GM23338 (cell line): ENCODE measurements around the gene TNNI2. TPM values are rescaled to one million over a fixed set of nuclear protein-coding genes. Genes with fewer than 3 reads are reported as not detected.

Experiments
- ATAC-seq: fragments of 200-7000 bp; cut with Tn5 transposase; 3 replicates; pipeline ENCODE4 v1.9.1; 2020
- DNase-seq: peaks from one replicate; pipeline ENCODE4 v3.0.0-alpha.2; 2015; ENCODE audit warnings: low spot score
- H2AFZ ChIP-seq: fragments of 200-600 bp; sonication (generic); 2 replicates; pipeline ENCODE4 v1.8.0; 2016; ENCODE audit warnings: antibody characterized with exemption, mild to moderate bottlenecking, moderate library complexity
- H3F3A ChIP-seq: fragments of 200-600 bp; sonication (generic); replicated peaks from 2 replicates; pipeline ENCODE4 v1.8.0; 2017; ENCODE audit warnings: antibody characterized with exemption, mixed run types, low read depth
- H3K27ac ChIP-seq: fragments of 200-600 bp; sonication (generic); 2 replicates; pipeline ENCODE4 v1.6.1; 2016; ENCODE audit warnings: low read depth
- H3K27me3 ChIP-seq: fragments of 200-600 bp; sonication (generic); 2 replicates; pipeline ENCODE4 v1.8.0; 2016; ENCODE audit warnings: mild to moderate bottlenecking, mixed run types, moderate library complexity; ENCODE audit not compliant: insufficient read depth
- H3K36me3 ChIP-seq: fragments of 200-600 bp; sonication (generic); 2 replicates; pipeline ENCODE4 v1.8.0; 2016; ENCODE audit warnings: mild to moderate bottlenecking; ENCODE audit not compliant: insufficient read depth
- H3K4me1 ChIP-seq: fragments of 200-600 bp; sonication (generic); 2 replicates; pipeline ENCODE4 v1.8.0; 2016; ENCODE audit warnings: mild to moderate bottlenecking, moderate library complexity; ENCODE audit not compliant: insufficient read depth
- H3K4me2 ChIP-seq: fragments of 200-600 bp; sonication (generic); 2 replicates; pipeline ENCODE4 v1.7.1; 2017; ENCODE audit warnings: mixed run types
- H3K4me3 ChIP-seq: fragments of 200-600 bp; sonication (generic); 2 replicates; pipeline ENCODE4 v1.6.1; 2016; ENCODE audit warnings: mixed run types
- H3K79me2 ChIP-seq: fragments of 200-600 bp; sonication (generic); replicated peaks from 2 replicates; pipeline ENCODE4 v1.8.0; 2017; ENCODE audit warnings: mild to moderate bottlenecking; ENCODE audit not compliant: insufficient read depth
- H3K9me2 ChIP-seq: fragments of 200-600 bp; sonication (generic); 2 replicates; pipeline ENCODE4 v1.8.0; 2017; ENCODE audit not compliant: insufficient read depth
- H4K20me1 ChIP-seq: fragments of 200-600 bp; sonication (generic); replicated peaks from 2 replicates; pipeline ENCODE4 v1.8.0; 2017; ENCODE audit warnings: mild to moderate bottlenecking; ENCODE audit not compliant: insufficient read depth
- H3K27ac Mint-ChIP-seq: 2 replicates; pipeline ENCODE4 v1.8.0; 2020; ENCODE audit warnings: inconsistent platforms, mild to moderate bottlenecking, moderate library complexity, mixed read lengths
- H3K27me3 Mint-ChIP-seq: 3 replicates; pipeline ENCODE4 v1.8.0; 2022; ENCODE audit warnings: low read depth, mild to moderate bottlenecking, moderate library complexity, mixed read lengths, inconsistent platforms; ENCODE audit not compliant: insufficient read depth, poor library complexity
- H3K36me3 Mint-ChIP-seq: 3 replicates; pipeline ENCODE4 v1.8.0; 2021; ENCODE audit warnings: low read depth, mild to moderate bottlenecking, inconsistent platforms, moderate library complexity, mixed read lengths
- H3K4me1 Mint-ChIP-seq: 3 replicates; pipeline ENCODE4 v1.8.0; 2020; ENCODE audit warnings: mild to moderate bottlenecking, inconsistent platforms, mixed read lengths
- H3K4me3 Mint-ChIP-seq: 3 replicates; pipeline ENCODE4 v1.8.0; 2021; ENCODE audit warnings: moderate library complexity, mild to moderate bottlenecking, inconsistent platforms, mixed read lengths
- H3K9me3 Mint-ChIP-seq: 3 replicates; pipeline ENCODE4 v1.8.0; 2020; ENCODE audit warnings: moderate library complexity, mild to moderate bottlenecking, inconsistent platforms, mixed read lengths
- CREB1 ChIP-seq: fragments of 250-450 bp; sonication (Bioruptor Pico); IDR thresholded peaks from 2 replicates; pipeline ENCODE4 v1.5.0; 2020; ENCODE audit warnings: low read depth, mild to moderate bottlenecking, moderate library complexity
- CTCF ChIP-seq, 2 experiments: fragments of 200-600 bp in 1 of 2; sonication (generic) in 1 of 2; conservative IDR thresholded peaks; 2 replicates each; pipeline versions ENCODE4 v1.5.1 to v1.6.1; 2016 to 2017; ENCODE audit warnings: antibody characterized with exemption in 2 of 2, low read depth in 2 of 2, mild to moderate bottlenecking in 2 of 2, moderate library complexity in 1 of 2
- EZH2 ChIP-seq: fragments of 200-600 bp; sonication (generic); IDR thresholded peaks from one replicate; pipeline ENCODE4 v1.8.0; 2017; ENCODE audit warnings: antibody characterized with exemption, mild to moderate bottlenecking, low read depth; ENCODE audit not compliant: unreplicated experiment
- EZH2phosphoT487 ChIP-seq: fragments of 200-600 bp; sonication (generic); IDR thresholded peaks from one replicate; pipeline ENCODE4 v1.8.1; 2018; ENCODE audit warnings: antibody characterized with exemption; ENCODE audit not compliant: unreplicated experiment
- JUNB ChIP-seq: IDR thresholded peaks from one replicate; pipeline ENCODE4 v1.6.1; 2016; ENCODE audit warnings: antibody characterized with exemption; ENCODE audit not compliant: unreplicated experiment
- NANOG ChIP-seq: IDR thresholded peaks from 2 replicates; pipeline ENCODE4 v1.6.1; 2016; ENCODE audit warnings: antibody characterized with exemption, borderline replicate concordance
- POLR2AphosphoS5 ChIP-seq: IDR thresholded peaks from 2 replicates; pipeline ENCODE4 v1.6.1; 2016; ENCODE audit warnings: antibody characterized with exemption, low read depth
- REST ChIP-seq: IDR thresholded peaks from one replicate; pipeline ENCODE4 v1.6.1; 2018; ENCODE audit warnings: antibody characterized with exemption; ENCODE audit not compliant: unreplicated experiment
- STAT1 ChIP-seq: IDR thresholded peaks from one replicate; pipeline ENCODE4 v1.6.1; 2016; ENCODE audit warnings: antibody characterized with exemption; ENCODE audit not compliant: unreplicated experiment
- ZNF114 ChIP-seq: fragments of 250-450 bp; sonication (Bioruptor Pico); IDR thresholded peaks from 2 replicates; pipeline ENCODE4 v1.5.0; 2020; ENCODE audit warnings: mild to moderate bottlenecking, moderate library complexity
- polyA plus RNA-seq: library from polyadenylated mRNA; unstranded; fragments of >200 nt; fragmentation: Nextera tagmentation; extraction: Ambion mirVana; gene quantifications from 2 replicates; pipeline ENCODE4 v1.2.1, GENCODE V29; 2016
- total RNA-seq: library from RNA; depleted of rRNA; stranded (reverse); fragments of >200 nt; shearing (Covaris generic); gene quantifications from 2 replicates; pipeline ENCODE4 v1.2.3, GENCODE V29; 2014

TNNI2 gene
- total and polyA plus RNA-seq, 2 experiments from 2014 or later: not detected

- no peak for TF ChIP-seq REST
- no peak for TF ChIP-seq STAT1
Observed at GRCh38 chr11:1832920-1833295, 5.9 kb upstream of the TNNI2 start (continued).

- no peaks in the 10 kb centered on the region for H3K79me2 ChIP-seq
- ATAC-seq (no peak), DNase-seq (no peak)
- H4K20me1 ChIP-seq: no peaks in the 10 kb centered on the region
- Mint-ChIP-seq H3K9me3 (no peaks in the 10 kb centered on the region), H3K4me3 (no peak overlapping the region), H3K27ac (no peak overlapping the region), H3K36me3 (no peaks in the 10 kb centered on the region), H3K4me1 (peaks cover 5% of the 10 kb centered on the region; the same call in 1 of the 3 replicates), H3K27me3 (peaks cover 11% of the 10 kb centered on the region)
- H3K36me3 ChIP-seq: no peaks in the 10 kb centered on the region
- no peak overlapping the region for H3K4me2 ChIP-seq
- H3K27me3 ChIP-seq: no peaks in the 10 kb centered on the region
- H3K4me1 ChIP-seq: no peaks in the 10 kb centered on the region; the same call in 1 of the 2 replicates
- H2AFZ ChIP-seq: no peak overlapping the region
- no peak overlapping the region for H3K4me3 ChIP-seq
- no peak overlapping the region for H3K27ac ChIP-seq
- no peaks in the 10 kb centered on the region for H3K9me2 ChIP-seq
- no peaks in the 10 kb centered on the region for H3F3A ChIP-seq
- TF ChIP-seq CTCF (conservative IDR thresholded peaks at IDR 0.05; ENCODE audit: low read depth in 2 of 2) (no peak), POLR2AphosphoS5 (no peak), STAT1 (no peak), JUNB (no peak), EZH2phosphoT487 (no peak), NANOG (no peak), REST (no peak), CREB1 (CRISPR knock-in tag) (no peak), ZNF114 (CRISPR knock-in tag) (no peak), EZH2 (no peak)
Observed at GRCh38 chr11:1834062-1834610, 4.6 kb upstream of the TNNI2 start.
